Karpas-422 (cell line): ENCODE results near the gene SMOC2. TPM values are rescaled to one million over a fixed set of nuclear protein-coding genes. Genes with fewer than 3 reads are reported as not detected.
A peak's percentile ranks its signal among the peaks of the same experiment; 100 is the strongest.

Experiments used
- DNase-seq: peaks from one replicate; pipeline ENCODE4 v3.0.0-alpha.2; 2015
- H2AFZ ChIP-seq: fragments of 200-600 bp; sonication (generic); 2 replicates; pipeline ENCODE4 v1.6.1; 2014; ENCODE audit warnings: antibody characterized with exemption, low read length, mixed read lengths
- H3K27ac ChIP-seq: fragments of 200-600 bp; sonication (generic); 2 replicates; pipeline ENCODE4 v1.5.1; 2014; ENCODE audit warnings: mild to moderate bottlenecking, low read length, moderate library complexity
- H3K27me3 ChIP-seq: fragments of 200-600 bp; sonication (generic); 2 replicates; pipeline ENCODE4 v1.6.1; 2014; ENCODE audit warnings: low read length, mixed read lengths
- H3K36me3 ChIP-seq: fragments of 200-600 bp; sonication (generic); 2 replicates; pipeline ENCODE4 v1.6.1; 2014; ENCODE audit warnings: low read length, mixed read lengths; ENCODE audit not compliant: insufficient read depth
- H3K4me1 ChIP-seq: fragments of 200-600 bp; sonication (generic); 2 replicates; pipeline ENCODE4 v1.6.1; 2014; ENCODE audit warnings: mild to moderate bottlenecking, low read length, mixed read lengths
- H3K4me2 ChIP-seq: fragments of 200-600 bp; sonication (generic); 2 replicates; pipeline ENCODE4 v1.6.1; 2014; ENCODE audit warnings: low read length, low read depth, mild to moderate bottlenecking; ENCODE audit not compliant: poor library complexity, severe bottlenecking
- H3K4me3 ChIP-seq: fragments of 200-600 bp; sonication (generic); 2 replicates; pipeline ENCODE4 v1.5.1; 2014; ENCODE audit warnings: mild to moderate bottlenecking, antibody characterized with exemption, low read length, mixed read lengths
- H3K79me2 ChIP-seq: fragments of 200-600 bp; sonication (generic); 2 replicates; pipeline ENCODE4 v1.6.1; 2014; ENCODE audit warnings: mild to moderate bottlenecking, low read length, mixed read lengths
- H3K9ac ChIP-seq: fragments of 200-600 bp; sonication (generic); 2 replicates; pipeline ENCODE4 v1.6.0; 2014; ENCODE audit warnings: low read length
- H3K9me2 ChIP-seq: fragments of 200-600 bp; sonication (generic), shearing (Covaris generic); replicated peaks from 2 replicates; pipeline ENCODE4 v1.6.0; 2014; ENCODE audit warnings: mild to moderate bottlenecking, low read length, moderate library complexity; ENCODE audit not compliant: insufficient read depth
- H3K9me3 ChIP-seq: fragments of 300-700, 200-600 bp; sonication (generic); 2 replicates; pipeline ENCODE4 v1.6.1; 2014; ENCODE audit warnings: low read length, mixed read lengths
- H4K20me1 ChIP-seq: fragments of 200-600 bp; sonication (generic); 2 replicates; pipeline ENCODE4 v1.6.1; 2014; ENCODE audit warnings: mild to moderate bottlenecking, antibody characterized with exemption, low read length, low read depth; ENCODE audit not compliant: insufficient read depth
- total RNA-seq: library from RNA; depleted of rRNA; stranded (reverse); fragments of >200 nt; shearing (Covaris generic); gene quantifications from 2 replicates; pipeline ENCODE4 v1.2.3, GENCODE V29; 2014; ENCODE audit warnings: low replicate concordance

Gene SMOC2
- total RNA-seq, 1 experiment from 2014 or later = not detected

GRCh38 chr6:168447282-168447681, 6.3 kb downstream of the SMOC2 start:
- peak; percentile 70 for DNase-seq
- Histone ChIP-seq H3K9me2 (no peaks in the 10 kb centered on the region), H4K20me1 (no peaks in the 10 kb centered on the region), H2AFZ (no peak overlapping the region), H3K4me2 (peak overlapping the region; percentile 29), H3K4me1 (peaks cover 13% of the 10 kb centered on the region), H3K79me2 (no peaks in the 10 kb centered on the region), H3K27ac (no peak overlapping the region), H3K27me3 (no peaks in the 10 kb centered on the region), H3K9me3 (no peaks in the 10 kb centered on the region), H3K36me3 (no peaks in the 10 kb centered on the region), H3K4me3 (no peak overlapping the region), H3K9ac (no peak overlapping the region)

- no peak for DNase-seq
- H3K4me3 ChIP-seq = no peak overlapping the region
- no peak overlapping the region for H2AFZ ChIP-seq
- no peaks in the 10 kb centered on the region for H3K9me3 ChIP-seq
- no peaks in the 10 kb centered on the region for H3K27me3 ChIP-seq
- H4K20me1 ChIP-seq = no peaks in the 10 kb centered on the region
- peaks cover 13% of the 10 kb centered on the region for H3K4me1 ChIP-seq
- H3K27ac ChIP-seq = no peak overlapping the region
- H3K79me2 ChIP-seq = no peaks in the 10 kb centered on the region
- H3K4me2 ChIP-seq = peak overlapping the region; percentile 29
- H3K36me3 ChIP-seq = no peaks in the 10 kb centered on the region
- H3K9ac ChIP-seq = no peak overlapping the region
- H3K9me2 ChIP-seq = no peaks in the 10 kb centered on the region
Measured at GRCh38 chr6:168447700-168448099, 6.7 kb downstream of the SMOC2 start.

GRCh38 chr6:168448243-168448855, 7.4 kb downstream of the SMOC2 start:
- Histone ChIP-seq H3K4me2 (no peak overlapping the region), H3K9me3 (no peaks in the 10 kb centered on the region), H3K27ac (no peak overlapping the region), H3K79me2 (no peaks in the 10 kb centered on the region), H2AFZ (no peak overlapping the region), H3K4me1 (peaks cover 13% of the 10 kb centered on the region), H3K9me2 (no peaks in the 10 kb centered on the region), H3K27me3 (no peaks in the 10 kb centered on the region), H4K20me1 (no peaks in the 10 kb centered on the region), H3K4me3 (no peak overlapping the region), H3K9ac (no peak overlapping the region), H3K36me3 (no peaks in the 10 kb centered on the region)
- peak; percentile 35 for DNase-seq

- Histone ChIP-seq H3K9me3 (no peaks in the 10 kb centered on the region), H3K27ac (no peak overlapping the region), H3K36me3 (no peaks in the 10 kb centered on the region)
Measured at GRCh38 chr6:168450917-168451316, 9.9 kb downstream of the SMOC2 start.

GRCh38 chr6:168451805-168452517, 11.0 kb downstream of the SMOC2 start:
- peak; percentile 38 for DNase-seq
- Histone ChIP-seq H3K4me3 (no peak overlapping the region), H3K9me3 (no peaks in the 10 kb centered on the region), H3K9ac (no peak overlapping the region), H3K27ac (no peak overlapping the region), H4K20me1 (no peaks in the 10 kb centered on the region), H2AFZ (no peak overlapping the region), H3K9me2 (no peaks in the 10 kb centered on the region), H3K4me1 (peaks cover 9% of the 10 kb centered on the region), H3K4me2 (no peak overlapping the region), H3K27me3 (no peaks in the 10 kb centered on the region), H3K36me3 (no peaks in the 10 kb centered on the region), H3K79me2 (no peaks in the 10 kb centered on the region)

More at GRCh38 chr6:168450917-168451316, 9.9 kb downstream of the SMOC2 start:
- no peak overlapping the region for H3K9ac ChIP-seq
- DNase-seq = peak; percentile 2
- H2AFZ ChIP-seq = no peak overlapping the region
- H3K27me3 ChIP-seq = no peaks in the 10 kb centered on the region
- no peaks in the 10 kb centered on the region for H4K20me1 ChIP-seq
- peaks cover 13% of the 10 kb centered on the region for H3K4me1 ChIP-seq
- no peaks in the 10 kb centered on the region for H3K9me2 ChIP-seq
- no peak overlapping the region for H3K4me2 ChIP-seq
- no peak overlapping the region for H3K4me3 ChIP-seq
- no peaks in the 10 kb centered on the region for H3K79me2 ChIP-seq

GRCh38 chr6:168452685-168453377, 11.8 kb downstream of the SMOC2 start:
- DNase-seq = no peak
- Histone ChIP-seq H3K4me2 (no peak overlapping the region), H3K9me3 (no peaks in the 10 kb centered on the region), H3K79me2 (no peaks in the 10 kb centered on the region), H3K9ac (no peak overlapping the region), H3K27me3 (no peaks in the 10 kb centered on the region), H2AFZ (no peak overlapping the region), H3K36me3 (no peaks in the 10 kb centered on the region), H3K9me2 (no peaks in the 10 kb centered on the region), H3K4me1 (peaks cover under 1% of the 10 kb centered on the region), H3K27ac (no peak overlapping the region), H3K4me3 (no peak overlapping the region), H4K20me1 (no peaks in the 10 kb centered on the region)

- Histone ChIP-seq H3K27me3 (no peaks in the 10 kb centered on the region), H3K9me3 (no peaks in the 10 kb centered on the region), H3K9me2 (no peaks in the 10 kb centered on the region), H3K4me2 (no peak overlapping the region), H3K36me3 (no peaks in the 10 kb centered on the region), H2AFZ (no peak overlapping the region), H3K4me3 (no peak overlapping the region), H3K27ac (no peak overlapping the region), H4K20me1 (no peaks in the 10 kb centered on the region), H3K4me1 (no peaks in the 10 kb centered on the region), H3K9ac (no peak overlapping the region), H3K79me2 (no peaks in the 10 kb centered on the region)
- no peak for DNase-seq
Measured at GRCh38 chr6:168455847-168456530, 15.0 kb downstream of the SMOC2 start.
